Islet precursor cell (in vitro differentiated cells): ENCODE measurements around the gene NPAS3.

ENCODE experiments used
- DNase-seq: peaks from one replicate; pipeline ENCODE4 v3.0.0-alpha.2; 2018

NPAS3 gene

DNA sequence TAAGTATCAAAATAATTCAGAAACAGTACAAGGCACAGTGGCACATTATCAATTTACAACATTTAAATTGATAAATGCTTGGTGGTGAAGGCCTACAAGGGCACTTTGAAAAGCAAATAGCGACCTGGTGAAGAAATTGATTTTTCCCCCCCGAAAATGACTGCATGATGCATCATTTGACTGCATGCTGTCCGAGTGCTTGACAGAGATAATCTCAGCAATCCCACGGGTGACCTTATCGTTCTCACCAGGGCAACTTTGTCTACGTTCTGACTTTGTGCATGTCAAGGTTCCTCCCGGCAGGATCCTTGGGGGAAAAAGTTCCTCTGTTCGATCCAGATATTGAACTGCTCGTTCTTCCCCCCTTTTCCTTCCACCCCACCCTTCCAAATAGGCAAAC lies 627.4 kb downstream of the NPAS3 start:
- DNase-seq: no peak

DNA sequence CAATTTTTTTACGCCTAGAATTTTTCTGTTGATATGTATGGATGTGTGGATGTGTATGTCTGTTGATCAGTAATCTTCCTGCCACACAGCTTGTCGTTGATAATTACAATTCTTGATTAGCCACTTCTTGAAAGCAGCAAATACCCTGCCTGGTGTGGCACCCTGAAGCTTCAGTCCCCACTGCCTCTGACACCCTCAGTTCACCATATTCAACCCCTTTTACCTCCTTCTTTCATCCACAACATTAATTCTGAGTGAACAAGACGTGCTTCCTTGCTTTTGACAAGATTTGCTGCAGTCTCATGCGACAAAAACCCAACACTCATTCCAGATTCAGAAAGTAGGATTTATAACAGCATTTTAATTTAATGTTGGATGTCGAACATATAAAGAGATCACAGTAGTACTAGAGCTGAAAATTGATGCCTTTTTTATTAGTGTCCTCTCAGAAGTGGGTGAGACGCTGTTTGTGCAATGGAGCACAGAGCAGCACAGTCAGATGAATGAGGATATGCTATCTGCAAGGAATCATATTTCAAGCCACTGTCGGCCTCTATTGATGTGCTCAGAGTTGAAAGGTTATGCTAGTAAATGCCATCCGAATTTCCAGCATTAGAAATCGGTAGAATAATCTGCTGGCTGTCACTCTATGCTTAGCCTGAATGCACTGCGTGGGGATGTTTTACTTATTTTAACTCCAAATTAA lies 628.5 kb downstream of the NPAS3 start:
- DNase-seq: no peak

DNA sequence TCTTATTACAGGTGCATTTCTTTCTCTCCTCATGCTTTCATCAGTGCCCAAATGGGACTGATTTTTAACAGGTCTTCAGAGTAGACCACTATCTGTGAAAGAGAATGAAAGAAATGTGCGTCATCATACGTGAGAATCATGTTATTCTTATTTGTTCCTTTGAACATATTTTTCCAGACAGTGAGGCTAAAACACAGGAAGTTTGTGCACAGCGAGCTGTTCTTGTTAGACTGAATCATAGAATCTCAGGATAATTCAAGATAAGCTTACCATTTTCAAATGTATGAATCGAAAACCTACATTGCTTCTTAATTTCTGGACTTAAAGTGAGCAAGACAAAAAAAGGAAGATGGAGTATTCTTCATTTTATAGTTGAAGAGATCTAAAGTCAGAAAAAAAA lies 629.1 kb downstream of the NPAS3 start:
- DNase-seq: no peak

DNA sequence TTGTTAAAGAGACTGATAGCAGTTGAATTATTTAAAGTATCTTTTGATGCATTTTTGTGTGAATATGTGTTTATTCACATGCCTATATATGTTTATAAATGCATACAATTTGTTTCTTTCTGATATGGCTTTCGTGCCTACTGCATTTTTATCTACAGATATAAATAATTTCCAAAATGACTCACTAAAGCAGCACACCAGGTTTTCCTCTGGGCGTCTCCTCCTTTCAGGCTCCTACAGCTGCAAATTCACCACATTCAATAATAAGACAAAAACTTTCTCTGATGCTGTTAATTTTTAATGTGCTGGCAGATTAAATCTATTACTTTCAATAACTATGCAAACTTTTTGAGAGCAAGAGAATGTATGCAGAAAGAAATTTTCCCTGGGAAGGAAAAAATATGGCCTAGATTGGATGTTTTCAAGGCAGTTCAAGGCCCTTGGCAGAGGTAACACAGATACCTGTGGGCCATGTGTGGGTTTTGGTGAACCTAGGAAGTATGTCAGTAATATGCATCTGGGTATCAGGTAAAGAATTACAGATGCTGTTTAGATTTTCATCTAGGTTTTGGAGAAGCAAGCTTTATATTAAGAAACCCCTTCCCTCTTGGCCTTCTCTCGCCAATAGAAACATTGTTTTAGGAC lies 630.4 kb downstream of the NPAS3 start:
- no peak for DNase-seq

DNA sequence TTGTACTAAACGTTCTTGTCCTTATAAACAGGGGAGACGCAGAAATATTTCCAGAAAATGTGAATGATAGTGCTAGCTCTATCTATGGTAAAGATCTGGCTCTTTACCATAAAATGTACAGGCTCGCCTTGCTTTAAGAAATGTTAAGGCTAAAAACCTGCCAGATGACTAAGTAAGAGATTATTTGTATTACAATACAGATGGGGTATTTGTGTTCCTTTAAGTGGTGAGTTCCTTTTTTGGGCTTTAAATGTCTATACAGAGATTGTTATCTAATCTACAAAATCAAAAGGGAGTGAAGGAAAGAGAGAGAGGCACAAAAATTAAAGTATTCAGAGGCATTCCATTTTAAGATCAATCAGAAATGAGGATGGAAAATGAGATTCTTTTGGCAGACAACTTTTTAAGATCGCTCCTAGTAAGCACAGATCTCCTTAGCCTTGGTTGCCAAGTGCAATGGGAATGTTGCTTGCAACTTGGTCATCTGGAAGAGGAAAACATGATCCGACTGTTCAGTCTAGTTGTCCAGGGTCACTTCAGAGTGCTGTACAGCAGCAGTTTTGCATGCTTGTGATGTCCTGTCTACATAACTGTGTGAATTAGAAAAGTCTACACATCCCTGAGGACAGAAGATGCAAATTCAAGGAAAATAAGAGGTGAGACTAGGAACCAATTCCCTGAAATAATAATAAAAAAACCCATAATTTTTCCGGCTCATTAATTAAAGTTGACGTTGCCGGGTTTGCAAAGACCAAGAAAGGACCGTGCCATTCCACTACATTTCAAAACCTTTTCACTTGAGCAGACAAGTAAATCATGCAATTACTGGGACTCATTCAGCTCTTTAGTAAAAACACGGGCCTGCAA lies 631.4 kb downstream of the NPAS3 start:
- no peak for DNase-seq

DNA sequence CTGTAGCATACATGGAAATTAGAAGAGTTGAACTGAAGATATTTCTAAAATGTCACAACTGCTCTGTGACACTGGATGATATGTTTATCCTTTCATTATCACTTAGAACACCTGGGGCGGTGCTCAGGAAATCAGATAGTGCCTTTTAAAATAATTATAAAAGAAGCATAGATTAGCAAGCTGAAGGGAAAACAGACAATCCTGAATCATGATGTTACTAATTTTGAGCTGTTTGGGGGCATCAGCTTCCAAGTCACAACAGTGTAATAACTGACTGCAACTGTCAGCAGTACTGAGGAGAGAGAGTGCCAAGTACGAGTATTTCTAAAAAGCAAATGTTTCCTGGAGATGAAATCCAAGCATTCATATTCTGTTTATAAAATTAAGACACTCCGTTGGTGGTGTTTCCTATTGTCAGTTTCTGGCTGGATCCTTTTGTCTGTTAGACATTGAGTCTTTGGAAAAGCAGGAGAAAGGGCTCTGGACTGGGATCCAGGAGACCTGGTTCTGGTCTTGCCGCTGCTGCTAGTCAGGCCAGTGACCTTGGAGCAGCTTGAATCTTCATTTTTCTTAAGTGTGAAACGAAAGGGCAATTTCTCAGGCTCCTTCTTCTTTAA lies 632.1 kb downstream of the NPAS3 start:
- no peak for DNase-seq

DNA sequence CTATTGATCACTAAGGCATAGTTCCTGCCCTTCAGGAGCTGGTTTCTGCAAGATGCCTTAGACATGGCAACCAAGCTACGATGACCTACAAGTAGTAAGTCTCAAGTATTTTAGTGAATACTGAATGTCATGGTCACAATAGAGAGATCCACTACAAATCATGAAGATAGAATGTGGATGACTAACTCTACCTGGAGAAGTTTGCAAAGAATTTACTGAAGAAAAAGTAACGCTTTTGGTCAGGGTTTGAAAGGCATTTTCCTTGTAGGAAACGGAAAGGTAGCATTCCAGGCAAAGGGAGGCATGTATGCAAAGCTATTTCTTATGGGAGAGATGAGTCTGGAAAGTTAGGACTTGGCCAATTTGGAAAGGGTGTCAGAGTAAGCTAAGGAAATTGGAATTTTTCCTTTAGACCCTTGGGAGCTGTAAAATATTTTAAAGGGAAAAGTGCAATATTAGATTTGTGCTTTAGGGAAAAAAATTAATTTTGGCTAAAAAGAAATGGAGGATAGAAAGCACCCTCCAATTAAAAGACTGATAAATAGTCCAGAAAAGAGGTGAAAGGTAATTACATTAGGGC lies 634.7 kb downstream of the NPAS3 start:
- no peak for DNase-seq

DNA sequence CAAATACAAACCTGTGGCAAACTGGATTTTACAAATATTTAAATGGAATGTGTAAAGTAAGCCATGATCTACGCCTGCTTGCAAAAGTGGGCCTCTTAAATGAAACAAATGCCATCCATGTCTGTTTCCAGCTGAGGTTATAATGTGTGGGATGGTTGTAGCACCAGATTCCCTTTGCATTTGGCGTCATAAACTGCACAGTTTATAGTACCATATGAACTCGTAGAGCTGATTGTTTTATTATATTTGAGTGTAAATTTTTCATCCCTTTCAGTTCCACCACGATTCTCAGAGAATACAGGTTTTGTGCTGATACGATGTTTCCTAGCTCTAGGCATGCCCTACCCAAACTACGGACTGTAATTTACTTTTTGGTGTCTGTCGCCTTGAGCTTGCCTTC lies 637.3 kb downstream of the NPAS3 start:
- DNase-seq: no peak

DNA sequence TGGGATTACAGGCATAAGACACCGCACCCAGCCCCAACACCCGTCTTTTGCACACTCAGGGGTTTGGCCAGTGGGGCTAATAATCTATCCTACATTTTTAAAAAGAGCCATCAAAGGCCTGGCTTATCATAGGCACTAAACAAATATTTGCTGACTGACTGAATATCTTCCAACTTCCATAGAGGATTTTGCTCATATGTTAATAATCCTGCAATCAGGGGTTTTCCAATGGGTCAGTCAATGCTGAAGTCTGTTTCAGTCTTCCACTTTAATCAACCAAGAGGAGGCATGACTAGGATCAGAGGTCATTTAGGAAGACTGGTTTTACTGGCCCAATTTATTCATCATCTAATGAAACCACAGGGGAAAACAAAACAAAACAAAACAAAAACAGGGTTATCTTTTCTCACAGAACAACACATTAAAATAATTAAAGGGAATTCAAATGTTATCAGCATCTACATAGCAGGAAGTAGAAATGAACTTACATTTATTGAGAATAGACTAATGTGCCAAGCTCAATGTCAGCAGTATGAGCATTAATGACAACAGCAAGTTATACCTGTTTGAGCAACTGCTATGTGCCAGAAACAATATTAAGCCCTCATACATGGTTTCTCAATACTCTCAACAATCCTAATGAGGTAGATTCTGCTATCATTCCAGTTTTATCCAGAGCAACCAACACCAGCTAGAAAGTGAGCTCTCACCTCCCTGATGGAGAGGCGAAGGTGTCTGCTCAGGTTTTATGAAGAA lies 640.0 kb downstream of the NPAS3 start:
- no peak for DNase-seq

DNA sequence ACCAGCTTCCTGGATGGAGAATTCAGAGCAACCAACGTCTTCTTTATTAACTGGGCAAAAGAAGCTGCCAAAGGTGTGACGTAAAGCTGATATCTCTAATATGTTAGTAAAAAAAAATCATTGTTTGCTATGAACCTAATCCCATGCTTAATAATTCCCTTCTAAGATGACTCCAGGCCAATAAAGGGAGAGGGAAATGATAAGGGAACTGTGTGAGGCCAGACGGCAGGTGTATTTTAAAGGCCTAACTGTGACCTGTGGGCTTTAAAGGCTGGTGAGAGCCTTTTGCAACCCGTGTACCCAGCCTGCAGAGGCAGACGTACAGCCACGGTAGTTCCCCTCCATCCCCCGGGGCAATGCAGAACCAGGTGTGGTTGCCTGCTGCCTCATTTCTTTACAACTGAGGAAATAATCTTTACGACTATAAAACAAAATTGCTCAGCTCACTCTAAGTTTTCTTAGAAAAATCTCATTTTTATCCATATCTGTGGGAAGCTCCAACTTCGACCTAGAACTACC lies 641.6 kb downstream of the NPAS3 start:
- no peak for DNase-seq

DNA sequence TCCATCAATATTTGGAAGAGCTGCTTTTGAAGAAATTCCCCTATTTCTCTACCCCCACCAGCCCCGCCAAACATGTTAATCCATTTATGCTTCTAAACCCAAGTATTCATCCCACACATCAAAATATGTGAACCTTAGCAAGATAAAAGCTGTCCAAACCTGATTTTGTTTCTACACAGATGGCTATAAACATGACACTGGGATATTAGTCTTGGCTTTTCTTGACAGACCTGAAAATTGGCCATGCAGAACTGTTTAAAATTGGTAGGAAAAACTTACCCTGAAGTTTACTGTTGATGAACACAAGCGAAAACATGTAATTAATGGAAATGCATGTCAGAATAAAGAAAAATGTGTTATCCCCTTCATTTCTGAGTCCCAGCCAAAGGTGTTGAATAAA lies 642.2 kb downstream of the NPAS3 start:
- no peak for DNase-seq

DNA sequence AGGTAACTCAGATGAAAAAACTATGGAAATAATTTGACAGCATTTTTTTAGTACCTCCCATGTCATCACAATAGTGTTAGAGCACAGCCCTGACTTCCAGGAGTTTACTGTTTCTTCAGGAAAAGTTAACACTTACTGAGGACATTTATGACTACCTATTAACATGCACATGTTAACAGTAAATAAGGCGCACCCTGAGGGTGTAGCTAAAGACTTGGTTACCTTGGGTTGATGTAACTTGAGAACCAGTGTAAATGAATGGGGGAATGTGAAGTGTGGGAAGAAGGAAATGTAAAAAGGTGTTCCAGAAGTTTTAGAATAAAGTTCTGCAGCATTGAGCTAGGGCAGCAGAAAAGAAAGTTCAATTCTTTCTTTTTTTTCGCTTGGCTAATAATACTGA lies 646.0 kb downstream of the NPAS3 start:
- DNase-seq: no peak

DNA sequence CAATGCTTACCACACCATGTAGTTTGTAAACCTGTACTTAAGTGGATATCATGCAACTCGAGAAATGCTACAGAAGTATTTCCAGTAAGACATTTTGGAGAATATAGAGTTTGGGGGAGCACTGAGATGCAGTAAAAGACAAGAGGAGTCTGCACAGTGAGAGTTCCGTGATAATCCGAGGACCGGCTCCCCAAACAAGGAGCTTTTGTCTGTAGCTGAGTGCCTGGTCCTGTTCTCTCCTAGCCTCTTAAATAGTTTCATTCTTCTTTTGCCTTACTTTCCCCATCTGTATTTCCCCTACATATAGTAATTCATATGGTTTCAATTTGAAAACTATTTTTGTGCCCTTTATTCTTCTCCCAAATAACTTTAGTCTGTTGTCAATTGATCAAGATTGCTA lies 648.1 kb downstream of the NPAS3 start:
- DNase-seq: no peak

DNA sequence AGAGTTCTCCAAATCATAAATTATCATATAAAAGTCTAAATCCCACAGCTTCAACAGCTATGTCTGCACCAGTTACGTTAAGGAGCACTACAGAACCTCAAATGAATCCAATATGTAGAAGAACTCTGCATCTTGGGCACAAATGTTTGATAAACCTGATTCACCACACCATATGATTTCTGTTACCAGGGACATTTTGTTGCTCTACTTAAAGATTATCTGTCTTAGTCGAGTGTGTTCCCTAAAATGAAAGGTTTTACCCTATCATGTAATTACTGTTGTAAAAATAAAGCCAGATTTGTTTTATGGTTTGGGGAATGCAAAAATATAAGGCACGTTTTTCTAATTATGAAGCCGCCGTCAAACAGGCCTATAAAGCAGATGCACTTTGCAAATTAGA lies 649.1 kb downstream of the NPAS3 start:
- no peak for DNase-seq

DNA sequence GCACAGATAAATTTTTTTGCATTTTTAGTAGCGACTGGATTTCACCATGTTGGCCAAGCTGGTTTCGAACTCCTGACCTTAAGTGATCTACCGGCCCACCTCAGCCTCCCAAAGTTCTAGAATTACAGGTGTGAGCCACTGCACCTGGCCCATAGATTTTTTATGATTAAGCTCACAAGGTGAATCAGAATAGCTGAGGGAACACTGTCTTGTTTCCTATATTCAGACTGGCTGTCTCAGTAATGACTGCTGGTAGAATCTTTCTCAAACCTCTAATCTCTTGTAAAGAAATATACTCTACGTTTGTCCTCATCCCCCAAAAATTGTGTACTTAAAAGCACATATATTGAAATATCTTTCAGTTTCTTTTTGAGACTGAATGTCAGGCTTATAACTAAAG lies 650.1 kb downstream of the NPAS3 start:
- DNase-seq: no peak

DNA sequence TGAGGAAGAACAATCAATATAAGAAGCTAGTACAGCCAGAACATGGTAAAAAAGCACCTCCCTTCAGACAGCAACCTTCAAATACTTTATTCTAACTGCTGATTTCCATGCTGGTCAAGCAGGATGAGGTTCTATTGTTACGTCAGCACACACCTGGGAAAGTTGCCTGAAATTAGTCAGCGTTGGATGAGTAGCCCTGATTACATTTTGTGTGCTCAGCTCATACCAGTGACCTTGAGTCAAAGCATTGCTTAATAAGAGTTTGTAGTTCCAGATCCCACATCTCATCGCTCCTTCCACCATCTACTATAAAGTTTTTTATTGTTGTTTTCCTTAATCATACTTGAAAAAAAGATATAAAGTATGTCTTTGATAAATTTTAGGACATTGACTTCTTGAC lies 650.7 kb downstream of the NPAS3 start:
- no peak for DNase-seq

DNA sequence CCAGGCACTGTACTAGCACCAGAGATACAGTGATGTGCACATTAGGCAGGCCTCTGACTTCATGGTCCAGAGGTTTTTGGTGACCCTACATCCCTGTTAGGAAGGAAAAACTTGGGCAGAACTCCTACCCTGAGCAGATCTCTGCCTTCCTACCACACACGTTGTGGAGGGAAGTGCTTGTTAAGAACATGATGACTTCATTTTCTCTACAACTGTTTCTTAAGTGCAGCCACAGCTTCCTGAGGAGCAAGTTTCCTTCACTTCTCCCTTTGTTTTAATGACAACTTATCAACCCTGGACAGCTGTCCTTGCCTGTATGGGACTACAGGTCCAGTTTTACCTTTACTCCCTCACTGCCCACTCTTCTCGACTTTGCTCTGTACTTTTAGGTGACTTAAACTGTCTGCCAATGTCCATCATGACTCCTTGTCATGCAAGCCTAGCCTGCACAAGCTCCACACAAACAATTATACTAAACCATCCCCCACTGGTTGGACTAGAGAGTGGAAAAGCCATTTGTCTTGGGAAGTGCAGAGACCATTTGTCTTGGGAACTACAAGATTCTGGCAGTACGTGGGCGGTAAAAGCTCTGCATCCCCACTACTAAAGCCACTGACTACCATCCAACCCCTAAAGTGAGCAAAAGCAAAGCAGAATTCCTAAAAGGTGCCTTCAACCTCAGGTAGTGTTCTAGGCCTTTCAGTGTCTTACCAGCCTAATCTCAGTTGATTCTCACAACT lies 652.4 kb downstream of the NPAS3 start:
- no peak for DNase-seq

DNA sequence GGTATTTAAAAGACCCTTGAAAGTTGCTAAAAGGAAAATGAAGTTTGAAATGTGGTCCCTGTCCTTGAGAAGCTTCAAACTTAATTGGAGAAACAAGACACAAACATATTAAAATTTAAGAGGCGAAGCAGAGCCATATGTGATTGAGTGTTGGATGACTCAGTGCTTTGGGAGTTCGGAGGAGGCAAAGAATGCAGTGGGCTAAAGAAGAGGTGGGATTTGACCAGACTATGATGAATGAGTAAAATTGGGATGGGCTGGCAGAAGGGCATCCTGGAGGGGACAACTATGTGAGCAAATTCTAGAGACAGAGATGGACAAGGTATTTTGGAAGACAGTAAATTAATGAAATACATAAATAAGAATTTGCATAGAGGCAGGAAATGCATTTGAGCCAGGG lies 653.6 kb downstream of the NPAS3 start:
- no peak for DNase-seq

DNA sequence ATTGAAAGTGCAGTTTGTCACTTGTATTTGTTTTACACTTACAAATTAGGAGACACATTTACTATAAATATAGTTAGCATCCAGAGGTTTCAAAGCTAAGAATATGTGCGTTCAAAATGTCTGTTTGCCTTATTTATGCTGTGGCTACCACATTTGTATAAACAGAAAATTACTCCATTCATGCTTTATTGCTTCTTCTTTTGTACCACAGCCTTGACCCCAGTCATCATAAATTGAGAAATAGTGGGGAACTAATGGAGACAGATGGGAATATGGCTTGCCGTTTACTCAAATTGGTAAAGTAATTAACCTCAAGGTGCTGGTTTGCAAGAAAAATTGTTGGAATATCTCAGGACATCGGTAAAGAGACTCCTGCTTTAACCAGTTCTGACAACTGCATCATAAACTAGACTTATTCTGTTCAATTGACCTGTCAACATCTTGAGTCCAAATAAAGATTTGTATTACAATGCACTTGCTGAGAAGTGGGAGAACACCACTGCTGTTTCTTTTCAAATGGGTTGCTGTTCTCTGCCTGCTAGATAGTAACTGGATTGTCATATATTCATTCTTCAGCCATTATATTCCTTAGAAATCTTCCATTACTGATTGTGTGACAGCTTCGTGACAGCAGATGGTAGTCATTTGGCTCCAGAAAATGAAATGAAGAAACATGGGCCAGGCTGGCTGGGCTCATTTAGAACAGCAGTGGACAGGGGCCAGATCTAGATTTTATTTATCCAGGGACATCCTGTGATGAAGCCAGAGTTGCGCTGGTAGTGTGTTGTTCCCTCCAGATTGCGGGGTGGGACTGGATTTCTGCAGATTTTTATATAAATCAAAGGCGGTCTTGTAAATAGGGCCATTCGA lies 657.8 kb downstream of the NPAS3 start:
- DNase-seq: no peak

DNA sequence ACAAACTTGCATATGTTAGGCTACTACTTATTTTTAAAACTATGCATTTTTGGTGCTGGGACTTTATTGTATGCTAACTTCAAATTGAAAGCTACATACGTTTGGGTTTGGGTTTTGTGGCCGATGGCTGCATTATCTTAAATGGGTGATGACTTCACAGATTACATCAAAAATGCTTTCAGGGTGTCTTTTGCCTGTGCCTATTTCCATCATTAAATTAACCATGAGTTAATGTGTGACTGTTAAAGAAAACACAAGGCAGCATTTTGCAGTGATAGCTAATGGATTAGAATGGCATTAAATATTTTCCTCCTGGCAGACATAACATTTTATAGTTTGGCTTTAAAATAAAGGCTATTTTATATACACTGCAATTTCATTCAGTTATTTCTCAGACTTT lies 659.9 kb downstream of the NPAS3 start:
- DNase-seq: no peak
